CD14-positive monocyte (primary cell): ENCODE results near the gene CDHR2. TPM values are rescaled to one million over a fixed set of nuclear protein-coding genes. Genes with fewer than 3 reads are reported as not detected.

Source experiments
- DNase-seq, 3 donors: peaks; one replicate each; pipeline ENCODE4 v3.0.0-alpha.2; 2011 to 2022
- H2AFZ ChIP-seq: 2 replicates; pipeline ENCODE4 v1.6.0; 2012; ENCODE audit warnings: mild to moderate bottlenecking, low read depth, low read length, inconsistent platforms; ENCODE audit not compliant: insufficient read depth, poor library complexity, severe bottlenecking
- H3K27ac ChIP-seq, 2 donors: 1 replicate in 1 of 2; 2 replicates in 1 of 2; pipeline ENCODE4 v1.5.1; 2012 to 2013; ENCODE audit warnings: low read length in 2 of 2, control low read depth in 1 of 2, inconsistent platforms in 1 of 2, low read depth in 1 of 2, mild to moderate bottlenecking in 1 of 2
- H3K27me3 ChIP-seq, 2 donors: one replicate each; pipeline versions ENCODE4 v1.6.0 to v1.6.1; 2011 to 2013; ENCODE audit warnings: low read length in 2 of 2; ENCODE audit not compliant: control insufficient read depth in 2 of 2, insufficient read depth in 2 of 2
- H3K36me3 ChIP-seq, 2 donors: replicated peaks in 1 of 2; 1 replicate in 1 of 2; 2 replicates in 1 of 2; pipeline versions ENCODE4 v1.5.1 to v1.6.1; 2012 to 2013; ENCODE audit warnings: low read length in 2 of 2, control low read depth in 1 of 2, inconsistent platforms in 1 of 2, mild to moderate bottlenecking in 1 of 2; ENCODE audit not compliant: insufficient read depth in 2 of 2, control insufficient read depth in 1 of 2
- H3K4me1 ChIP-seq, 2 donors: 1 replicate in 1 of 2; 2 replicates in 1 of 2; pipeline versions ENCODE4 v1.5.1 to v1.6.1; 2012 to 2013; ENCODE audit warnings: low read length in 2 of 2, control low read depth in 1 of 2, inconsistent platforms in 1 of 2, mild to moderate bottlenecking in 1 of 2, moderate library complexity in 1 of 2; ENCODE audit not compliant: insufficient read depth in 2 of 2, control insufficient read depth in 1 of 2
- H3K4me2 ChIP-seq: replicated peaks from 2 replicates; pipeline ENCODE3; 2012; ENCODE audit warnings: low read length, moderate library complexity, mild to moderate bottlenecking; ENCODE audit not compliant: poor library complexity, severe bottlenecking; ENCODE audit errors: extremely low read depth
- H3K4me3 ChIP-seq, 3 experiments: fragments of 200-600 bp in 1 of 3; sonication (generic) in 1 of 3; replicated peaks in 1 of 3; 1 replicate in 2 of 3; 2 replicates in 1 of 3; pipeline ENCODE4 v1.5.1; 2011 to 2013; ENCODE audit warnings: low read length in 3 of 3, mild to moderate bottlenecking in 3 of 3, control low read depth in 2 of 3, low read depth in 2 of 3, inconsistent platforms in 1 of 3, moderate library complexity in 1 of 3
- H3K79me2 ChIP-seq: 2 replicates; pipeline ENCODE4 v1.6.0; 2012; ENCODE audit warnings: mild to moderate bottlenecking, control low read depth, inconsistent platforms, low read length, moderate library complexity; ENCODE audit not compliant: insufficient read depth
- H3K9ac ChIP-seq: 2 replicates; pipeline ENCODE4 v1.6.0; 2017; ENCODE audit warnings: low read length, mild to moderate bottlenecking; ENCODE audit not compliant: insufficient read depth, poor library complexity, severe bottlenecking
- H3K9me3 ChIP-seq, 2 donors: replicated peaks in 1 of 2; 1 replicate in 1 of 2; 2 replicates in 1 of 2; pipeline versions ENCODE4 v1.5.1 to v1.6.1; 2012 to 2013; ENCODE audit warnings: low read length in 2 of 2, control low read depth in 1 of 2; ENCODE audit not compliant: control insufficient read depth in 1 of 2, insufficient read depth in 1 of 2
- H4K20me1 ChIP-seq: 2 replicates; pipeline ENCODE4 v1.6.0; 2012; ENCODE audit warnings: mild to moderate bottlenecking, low read length, control low read depth, moderate library complexity; ENCODE audit not compliant: insufficient read depth
- H3K27ac Mint-ChIP-seq, 7 donors: one replicate each; pipeline ENCODE4 v1.8.0; 2020; ENCODE audit warnings: mild to moderate bottlenecking in 7 of 7, mixed read lengths in 7 of 7, moderate library complexity in 6 of 7, inconsistent platforms in 2 of 7
- H3K27me3 Mint-ChIP-seq, 3 donors: one replicate each; pipeline ENCODE4 v1.8.0; 2021 to 2022; ENCODE audit warnings: low read depth in 3 of 3, mild to moderate bottlenecking in 3 of 3, mixed read lengths in 3 of 3, moderate library complexity in 3 of 3, inconsistent platforms in 1 of 3
- H3K36me3 Mint-ChIP-seq, 2 donors: one replicate each; pipeline ENCODE4 v1.8.0; 2020; ENCODE audit warnings: mixed read lengths in 2 of 2, inconsistent platforms in 1 of 2, mild to moderate bottlenecking in 1 of 2
- H3K4me1 Mint-ChIP-seq: one replicate; pipeline ENCODE4 v1.8.0; 2020; ENCODE audit warnings: mild to moderate bottlenecking, mixed read lengths
- H3K4me3 Mint-ChIP-seq, 2 donors: one replicate each; pipeline ENCODE4 v1.8.0; 2020; ENCODE audit warnings: mild to moderate bottlenecking in 2 of 2, mixed read lengths in 2 of 2, moderate library complexity in 1 of 2
- H3K9me3 Mint-ChIP-seq, 7 donors: one replicate each; pipeline ENCODE4 v1.8.0; 2020 to 2022; ENCODE audit warnings: mixed read lengths in 7 of 7, mild to moderate bottlenecking in 6 of 7, moderate library complexity in 6 of 7, inconsistent platforms in 2 of 7
- WGBS: methylation state at CpG from one replicate; pipeline ENCODE4 v1.1.5; 2013; ENCODE audit warnings: missing lambda C conversion rate; ENCODE audit not compliant: insufficient coverage; 5-methylcytosine and 5-hydroxymethylcytosine counted together
- intact Hi-C, 2 donors: fragments of 100-400 bp; cut with micrococcal nuclease; formaldehyde crosslinking; loops; one replicate each; pipeline versions ENCODE4 v1.15.0 to v1.15.1; 2023
- polyA plus RNA-seq, 3 donors: library from polyadenylated mRNA; depleted of rRNA in 1 of 3; unstranded in 2 of 3; stranded (reverse) in 1 of 3; fragments of 300-500 nt in 2 of 3; fragments of >200 nt in 1 of 3; fragmentation: Illumina TruSeq in 2 of 3; gene quantifications; 1 replicate in 2 of 3; 2 replicates in 1 of 3; pipeline ENCODE4 v1.2.3, GENCODE V29; 2012 to 2021
- TF ChIP-seq, protein P1 (sequence below): fragments of 200-600 bp; IDR thresholded peaks from one replicate; pipeline ENCODE4 v1.8.0; 2022; ENCODE audit warnings: antibody characterized with exemption, mild to moderate bottlenecking

CDHR2 gene
- polyA plus RNA-seq, 3 donors = 0.12 TPM; not detected in 2

- Mint-ChIP-seq H3K4me1 (peaks cover 13% of the 10 kb centered on the region), H3K27ac (peak overlapping the region in 2 of 7 donors; percentile 3 to 7), H3K27me3 (peaks cover 0 to 4% (median 4%) of the 10 kb centered on the region in 3 donors), H3K36me3 (no peaks in the 10 kb centered on the region), H3K4me3 (no peak overlapping the region), H3K9me3 (no peaks in the 10 kb centered on the region)
- no peak for DNase-seq
- H2AFZ ChIP-seq = no peak overlapping the region
- no peaks in the 10 kb centered on the region for H3K79me2 ChIP-seq
- H3K4me3 ChIP-seq = no peak overlapping the region
- no peaks in the 10 kb centered on the region for H4K20me1 ChIP-seq
- no peak overlapping the region for H3K27ac ChIP-seq
- H3K9me3 ChIP-seq = no peaks in the 10 kb centered on the region
- no peaks in the 10 kb centered on the region for H3K36me3 ChIP-seq
- no peak overlapping the region for H3K9ac ChIP-seq
- no peaks in the 10 kb centered on the region for H3K27me3 ChIP-seq
- no peak overlapping the region for H3K4me2 ChIP-seq
- peaks cover 5 to 11% of the 10 kb centered on the region in 2 donors for H3K4me1 ChIP-seq
- WGBS = 15% methylated on average over 3 of the region's 7 CpGs
- TF ChIP-seq, protein P1, sequence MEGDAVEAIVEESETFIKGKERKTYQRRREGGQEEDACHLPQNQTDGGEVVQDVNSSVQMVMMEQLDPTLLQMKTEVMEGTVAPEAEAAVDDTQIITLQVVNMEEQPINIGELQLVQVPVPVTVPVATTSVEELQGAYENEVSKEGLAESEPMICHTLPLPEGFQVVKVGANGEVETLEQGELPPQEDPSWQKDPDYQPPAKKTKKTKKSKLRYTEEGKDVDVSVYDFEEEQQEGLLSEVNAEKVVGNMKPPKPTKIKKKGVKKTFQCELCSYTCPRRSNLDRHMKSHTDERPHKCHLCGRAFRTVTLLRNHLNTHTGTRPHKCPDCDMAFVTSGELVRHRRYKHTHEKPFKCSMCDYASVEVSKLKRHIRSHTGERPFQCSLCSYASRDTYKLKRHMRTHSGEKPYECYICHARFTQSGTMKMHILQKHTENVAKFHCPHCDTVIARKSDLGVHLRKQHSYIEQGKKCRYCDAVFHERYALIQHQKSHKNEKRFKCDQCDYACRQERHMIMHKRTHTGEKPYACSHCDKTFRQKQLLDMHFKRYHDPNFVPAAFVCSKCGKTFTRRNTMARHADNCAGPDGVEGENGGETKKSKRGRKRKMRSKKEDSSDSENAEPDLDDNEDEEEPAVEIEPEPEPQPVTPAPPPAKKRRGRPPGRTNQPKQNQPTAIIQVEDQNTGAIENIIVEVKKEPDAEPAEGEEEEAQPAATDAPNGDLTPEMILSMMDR = no peak
- intact Hi-C loops = no loop called here
Measured at GRCh38 chr5:176517053-176517661, 32.0 kb upstream of the CDHR2 start.

- intact Hi-C loops = no loop called here
- Histone ChIP-seq H3K4me3 (no peak overlapping the region), H3K79me2 (no peaks in the 10 kb centered on the region), H3K36me3 (no peaks in the 10 kb centered on the region), H3K4me1 (peaks cover 0 to 5% of the 10 kb centered on the region in 2 donors), H4K20me1 (no peaks in the 10 kb centered on the region), H3K27ac (no peak overlapping the region), H3K4me2 (no peak overlapping the region), H2AFZ (no peak overlapping the region), H3K9ac (no peak overlapping the region), H3K9me3 (no peaks in the 10 kb centered on the region), H3K27me3 (no peaks in the 10 kb centered on the region)
- TF ChIP-seq, protein P1 = no peak
- Mint-ChIP-seq H3K4me1 (peaks cover 23% of the 10 kb centered on the region), H3K27ac (no peak overlapping the region), H3K9me3 (no peaks in the 10 kb centered on the region), H3K27me3 (peaks cover 2 to 4% (median 3%) of the 10 kb centered on the region in 3 donors), H3K4me3 (no peak overlapping the region), H3K36me3 (no peaks in the 10 kb centered on the region)
- 88% methylated on average over 13 of the region's 16 CpGs for WGBS
- no peak for DNase-seq
Measured at GRCh38 chr5:176519810-176520720, 29.1 kb upstream of the CDHR2 start.
